Right forelimb (tissue), 1 donor: ENCODE measurements around the gene NDUFV2.
"Not testable (repeated sequence)": the region's sequence is repeated elsewhere in the genome, so short reads cannot be mapped to it uniquely, and the experiment has no call there.

ENCODE experiments used
- DNase-seq: peaks from one replicate; pipeline ENCODE4 v3.0.0-alpha.2; 2018

The NDUFV2 gene

GRCh38 chr18:9157806-9158205 lies 55.3 kb downstream of the NDUFV2 start:
- DNase-seq, result no peak

DNA sequence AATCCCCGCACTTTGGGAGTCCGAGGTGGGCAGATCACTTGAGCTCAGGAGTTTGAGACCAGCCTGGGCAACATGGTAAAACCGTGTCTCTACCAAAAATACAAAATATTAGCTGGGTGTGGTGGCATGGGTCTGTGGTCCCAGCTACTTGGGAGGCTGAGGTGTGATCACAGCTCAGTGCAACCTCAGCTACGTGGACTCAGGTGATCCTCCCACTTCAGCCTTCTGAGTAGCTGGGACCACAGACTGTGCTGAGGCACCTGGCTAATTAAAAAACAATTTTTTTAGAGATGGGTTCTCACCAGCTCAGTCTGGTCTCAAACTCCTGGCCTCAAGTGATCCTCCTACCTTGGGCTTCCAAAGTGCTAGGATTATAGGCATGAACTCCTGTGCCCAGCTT lies 57.5 kb downstream of the NDUFV2 start:
- DNase-seq, result no peak

DNA sequence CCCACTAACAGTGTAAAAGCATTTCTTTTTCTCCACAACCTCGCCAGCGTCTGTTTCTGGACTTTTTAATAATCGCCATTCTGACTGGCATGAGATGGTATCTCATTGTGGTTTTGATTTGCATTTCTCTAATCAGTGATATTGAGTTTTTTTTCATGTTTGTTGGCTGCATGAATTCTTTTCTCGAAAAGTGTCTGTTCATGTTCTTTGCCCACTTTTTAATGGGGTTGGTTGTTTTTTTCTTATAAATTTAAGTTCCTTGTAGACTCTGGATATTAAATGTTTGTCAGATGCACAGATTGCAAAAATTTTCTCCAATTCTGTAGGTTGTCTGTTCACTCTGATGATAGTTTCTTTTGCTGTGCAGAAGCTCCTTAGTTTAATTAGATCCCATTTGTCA lies 60.2 kb downstream of the NDUFV2 start:
- DNase-seq, result not testable (repeated sequence)

GRCh38 chr18:9164149-9164548 lies 61.6 kb downstream of the NDUFV2 start:
- not testable (repeated sequence) for DNase-seq

- DNase-seq, result not testable (repeated sequence)
Observed at GRCh38 chr18:9165883-9166282, 63.4 kb downstream of the NDUFV2 start.

GRCh38 chr18:9169515-9169914 lies 67.0 kb downstream of the NDUFV2 start:
- DNase-seq, result not testable (repeated sequence)

GRCh38 chr18:9171919-9172318 lies 69.4 kb downstream of the NDUFV2 start:
- DNase-seq, result not testable (repeated sequence)

- DNase-seq, result no peak
Observed at GRCh38 chr18:9172506-9173127, 70.1 kb downstream of the NDUFV2 start.

DNA sequence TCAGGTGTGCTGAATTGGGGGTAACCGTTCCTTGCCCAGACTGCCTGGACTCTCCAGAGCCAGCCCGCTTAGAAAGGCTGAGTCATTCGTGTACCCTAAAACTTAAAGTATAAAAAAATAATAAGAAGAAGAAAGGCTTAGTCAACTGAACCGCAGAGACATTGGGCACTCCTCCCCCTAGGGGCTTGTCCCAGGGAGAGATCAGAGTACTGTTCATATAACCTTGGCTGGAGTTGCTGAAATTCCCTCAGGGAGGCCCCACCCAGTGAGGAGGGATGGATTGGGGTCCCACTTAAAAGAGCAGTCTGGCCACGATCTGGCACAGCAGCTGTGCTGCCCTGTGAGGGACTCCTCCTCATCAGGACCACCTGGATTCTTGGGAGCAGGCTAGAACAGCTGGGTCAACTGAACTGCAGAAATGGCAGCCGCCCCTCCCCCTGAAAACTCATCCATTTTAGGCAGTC lies 71.3 kb downstream of the NDUFV2 start:
- DNase-seq, result no peak

DNA sequence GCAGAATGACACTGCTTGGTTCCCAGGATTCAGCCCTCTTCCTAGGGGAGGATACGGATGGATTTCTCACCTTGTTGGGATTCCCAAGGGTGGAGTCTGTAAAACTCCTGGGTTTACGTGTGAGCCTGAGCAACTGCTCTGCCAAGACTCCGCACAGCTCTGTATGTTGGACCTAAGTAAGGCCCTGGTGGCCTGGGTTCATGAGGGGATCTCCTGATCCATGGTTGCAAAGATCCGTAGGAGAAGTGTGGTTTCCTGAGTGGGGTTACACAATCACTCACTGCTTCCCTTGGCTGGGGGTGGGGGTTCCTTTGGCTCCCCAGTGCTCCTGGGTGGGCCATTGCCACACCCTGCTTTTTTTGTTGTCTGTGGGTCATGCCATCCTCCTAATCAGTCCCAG lies 71.8 kb downstream of the NDUFV2 start:
- no peak for DNase-seq

DNA sequence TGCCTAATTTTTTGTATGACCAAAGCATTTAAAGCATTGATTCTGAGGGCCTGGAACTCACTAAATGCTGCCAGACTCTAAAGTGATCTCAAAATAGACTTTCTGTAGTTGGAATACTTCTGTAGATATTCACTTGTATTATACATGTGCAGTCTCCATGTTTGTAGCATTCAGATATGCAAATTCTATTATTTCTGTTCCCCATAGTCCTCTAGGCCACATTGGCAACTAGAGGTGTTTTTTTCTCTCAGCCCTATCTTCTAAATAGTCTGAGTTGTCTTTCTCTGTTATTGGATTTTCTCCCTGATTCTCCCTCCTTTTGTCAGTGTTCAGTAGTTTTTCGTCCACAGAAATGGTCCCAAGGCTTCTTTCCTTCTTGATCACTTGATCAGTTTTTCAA lies 72.6 kb downstream of the NDUFV2 start:
- DNase-seq, result no peak

GRCh38 chr18:9177031-9177430 lies 74.5 kb downstream of the NDUFV2 start:
- DNase-seq, result no peak

GRCh38 chr18:9177466-9177865 lies 75.0 kb downstream of the NDUFV2 start:
- no peak for DNase-seq

DNA sequence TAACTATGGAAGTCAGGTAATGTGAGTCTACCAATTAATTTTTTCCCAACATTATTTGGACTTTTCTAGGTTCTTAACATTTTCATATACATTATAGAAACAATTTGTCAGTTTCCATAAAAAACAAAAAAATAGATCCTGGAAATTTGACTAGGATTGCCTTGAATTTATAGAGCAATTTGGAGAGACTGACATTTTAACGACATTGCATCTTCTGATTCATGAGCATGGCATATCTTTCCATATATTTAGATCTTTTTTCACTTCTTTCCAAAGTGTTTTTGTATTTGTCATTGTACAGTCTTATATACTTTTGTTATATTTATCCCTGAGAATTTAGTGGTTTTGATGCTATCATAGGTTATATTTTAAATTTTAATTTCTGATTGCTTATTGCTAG lies 76.1 kb downstream of the NDUFV2 start:
- no peak for DNase-seq

- no peak for DNase-seq
Observed at GRCh38 chr18:9181275-9181674, 78.8 kb downstream of the NDUFV2 start.

DNA sequence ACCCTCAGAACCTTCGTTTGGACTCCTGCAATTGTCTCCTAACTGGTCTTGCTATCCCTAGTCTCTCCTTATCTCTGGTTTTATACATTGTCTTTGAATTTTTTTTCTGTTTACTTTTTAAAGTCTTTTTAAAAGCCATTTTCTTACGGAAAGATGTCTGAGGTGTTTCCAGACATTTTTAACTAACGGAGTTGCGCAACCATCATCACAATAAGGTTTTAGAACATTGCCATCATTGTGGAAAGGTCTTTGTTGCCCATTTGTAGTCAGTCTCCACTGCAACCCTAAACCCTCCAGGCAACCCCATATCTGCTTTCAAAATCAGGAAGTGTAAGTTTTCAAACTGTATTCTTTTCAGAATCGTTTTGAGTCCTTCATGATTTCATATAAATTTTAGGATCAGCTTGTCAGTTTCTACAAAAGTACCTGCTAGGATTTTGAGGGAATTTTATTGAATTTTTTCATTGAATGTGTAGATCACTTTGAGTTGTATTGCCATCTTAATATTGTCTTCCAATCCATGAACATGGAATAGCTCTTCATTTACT lies 80.4 kb downstream of the NDUFV2 start:
- no peak for DNase-seq
